Brain microvascular endothelial cell (primary cell): Measurements from ENCODE around the gene PTPRU.

Experiments used
- DNase-seq: peaks from one replicate; pipeline ENCODE4 v3.0.0-alpha.2; 2020
- H3K27ac ChIP-seq: fragments of 250-450 bp; sonication (Bioruptor Pico); 2 replicates; pipeline ENCODE4 v1.5.1; 2020; ENCODE audit warnings: mild to moderate bottlenecking, moderate library complexity
- H3K27me3 ChIP-seq: fragments of 250-450 bp; sonication (Bioruptor Pico); replicated peaks from 2 replicates; pipeline ENCODE4 v1.5.1; 2020; ENCODE audit warnings: mild to moderate bottlenecking
- H3K36me3 ChIP-seq: fragments of 250-450 bp; sonication (Bioruptor Pico); replicated peaks from 2 replicates; pipeline ENCODE4 v1.5.1; 2020; ENCODE audit warnings: mild to moderate bottlenecking
- H3K4me3 ChIP-seq: 2 replicates; pipeline ENCODE4 v1.5.1; 2011; ENCODE audit warnings: low read depth, mild to moderate bottlenecking, control low read depth, low read length, moderate library complexity
- CTCF ChIP-seq: IDR thresholded peaks from 2 replicates; pipeline ENCODE4 v1.5.1; 2011; ENCODE audit warnings: low read depth, mild to moderate bottlenecking, moderate library complexity, low read length, control low read depth, inconsistent platforms; ENCODE audit errors: missing control alignments
- in situ Hi-C: cut with HindIII; loops from 2 replicates; pipeline ENCODE4 v1.10.0; 2017; ENCODE audit warnings: low sequenced_read_pairs, low pct_ligation_motif_present

The PTPRU gene

GRCh38 chr1:29320156-29320940, 84.0 kb downstream of the PTPRU start:
- in situ Hi-C loops = no loop called here
- no peaks in the 10 kb centered on the region for H3K36me3 ChIP-seq
- no peak for TF ChIP-seq CTCF
- DNase-seq = no peak
- no peak overlapping the region for H3K27ac ChIP-seq
- no peaks in the 10 kb centered on the region for H3K27me3 ChIP-seq
- H3K4me3 ChIP-seq = no peak overlapping the region

GRCh38 chr1:29321176-29321575, 84.9 kb downstream of the PTPRU start:
- in situ Hi-C loops = no loop called here
- no peak overlapping the region for H3K4me3 ChIP-seq
- H3K27ac ChIP-seq = no peak overlapping the region
- no peak for TF ChIP-seq CTCF
- DNase-seq = no peak
- H3K36me3 ChIP-seq = no peaks in the 10 kb centered on the region
- no peaks in the 10 kb centered on the region for H3K27me3 ChIP-seq

- in situ Hi-C loops = no loop called here
- no peak for TF ChIP-seq CTCF
- no peak for DNase-seq
Observed at GRCh38 chr1:29322147-29322694, 85.9 kb downstream of the PTPRU start.

GRCh38 chr1:29322861-29323585, 86.7 kb downstream of the PTPRU start:
- in situ Hi-C loops = no loop called here
- no peak for DNase-seq
- Histone ChIP-seq H3K36me3 (no peaks in the 10 kb centered on the region), H3K27me3 (no peaks in the 10 kb centered on the region), H3K4me3 (no peak overlapping the region), H3K27ac (no peak overlapping the region)
- no peak for TF ChIP-seq CTCF

More at GRCh38 chr1:29322147-29322694, 85.9 kb downstream of the PTPRU start:
- Histone ChIP-seq H3K4me3 (no peak overlapping the region), H3K27me3 (no peaks in the 10 kb centered on the region), H3K36me3 (no peaks in the 10 kb centered on the region), H3K27ac (no peak overlapping the region)

- Histone ChIP-seq H3K27ac (no peak overlapping the region), H3K4me3 (no peak overlapping the region), H3K36me3 (no peaks in the 10 kb centered on the region), H3K27me3 (no peaks in the 10 kb centered on the region)
- no peak for DNase-seq
- in situ Hi-C loops = no loop called here
- TF ChIP-seq CTCF = no peak
Observed at GRCh38 chr1:29323636-29324035, 87.3 kb downstream of the PTPRU start.
